HepG2 (cell line): Measurements from ENCODE around the gene UCP3. TPM values are rescaled to one million over a fixed set of nuclear protein-coding genes. Genes with fewer than 3 reads are reported as not detected.

ENCODE experiments used
- ATAC-seq: fragments of 200-7000 bp; cut with Tn5 transposase; 3 replicates; pipeline ENCODE4 v1.9.1; 2020; ENCODE audit warnings: mild to moderate bottlenecking, moderate library complexity
- BruUV-seq: library from RNA; stranded (reverse); fragments of 400-500 nt; replicated peaks from 2 replicates; lab custom pipeline; 2021; lab: Mats Ljungman, UMichigan
- CTCF ChIA-PET: fragments of 300-600 bp; formaldehyde crosslinking; extraction: SDS; loops from one replicate; lab custom pipeline; 2021; ENCODE audit warnings: low total read pairs, inconsistent platforms, low intra/inter-chr PET ratio; lab: Yijun Ruan, JAX
- POLR2A ChIA-PET: fragments of 350-600 bp; sonication (Branson Sonifier 250); formaldehyde crosslinking; loops from one replicate; lab custom pipeline; 2020; ENCODE audit warnings: antibody characterized with exemption, inconsistent platforms; lab: Yijun Ruan, JAX
- DNase-seq: peaks from one replicate; pipeline ENCODE4 v3.0.0-alpha.2; 2015; ENCODE audit warnings: low spot score
- FAIRE-seq: peaks from 3 replicates; lab custom pipeline; 2011; peaks lifted over from hg19 to GRCh38; lab: Jason Lieb, UNC
- H2AFZ ChIP-seq: one replicate; pipeline ENCODE4 v1.6.1; 2011; ENCODE audit warnings: low read length, inconsistent platforms
- H3K27ac ChIP-seq: fragments of 300-600 bp; 3 replicates; pipeline ENCODE4 v1.8.0; 2011; ENCODE audit warnings: mixed run types, mild to moderate bottlenecking, mixed read lengths, low read length, inconsistent platforms; ENCODE audit not compliant: insufficient read depth; ENCODE audit errors: extremely low read length
- H3K27me3 ChIP-seq, 2 experiments: fragments of 200-600 bp in 1 of 2; 2 replicates in 1 of 2; 3 replicates in 1 of 2; pipeline versions ENCODE4 v1.6.0 to v1.8.0; 2011; ENCODE audit warnings: low read length in 2 of 2, mild to moderate bottlenecking in 2 of 2, moderate library complexity in 2 of 2, inconsistent platforms in 1 of 2; ENCODE audit not compliant: insufficient read depth in 2 of 2, control insufficient read depth in 1 of 2
- H3K36me3 ChIP-seq, 2 experiments: fragments of 200-600 bp in 1 of 2; replicated peaks in 1 of 2; 2 replicates in 1 of 2; 3 replicates in 1 of 2; pipeline versions ENCODE4 v1.5.1 to v1.8.0; 2011; ENCODE audit warnings: low read length in 2 of 2, inconsistent platforms in 1 of 2; ENCODE audit not compliant: insufficient read depth in 2 of 2, control insufficient read depth in 1 of 2
- H3K4me1 ChIP-seq: 2 replicates; pipeline ENCODE4 v1.5.1; 2012; ENCODE audit warnings: low read length, inconsistent platforms; ENCODE audit not compliant: insufficient read depth
- H3K4me2 ChIP-seq: 2 replicates; pipeline ENCODE4 v1.6.0; 2011; ENCODE audit warnings: low read depth, low read length, inconsistent platforms
- H3K4me3 ChIP-seq, 3 experiments: fragments of 200-600 bp in 1 of 3; sonication (generic), shearing (Covaris generic) in 1 of 3; replicated peaks in 1 of 3; 2 replicates each; pipeline ENCODE4 v1.5.1; 2011 to 2016; ENCODE audit warnings: low read length in 3 of 3, inconsistent platforms in 2 of 3, low read depth in 2 of 3, mild to moderate bottlenecking in 2 of 3, control low read depth in 1 of 3, mixed read lengths in 1 of 3; ENCODE audit not compliant: insufficient read depth in 1 of 3
- H3K79me2 ChIP-seq: one replicate; pipeline ENCODE4 v1.6.1; 2011; ENCODE audit warnings: low read length, inconsistent platforms; ENCODE audit not compliant: insufficient read depth
- H3K9ac ChIP-seq: 2 replicates; pipeline ENCODE4 v1.6.0; 2011; ENCODE audit warnings: mild to moderate bottlenecking, low read depth, low read length, inconsistent platforms; ENCODE audit not compliant: insufficient read depth
- H3K9me3 ChIP-seq: 2 replicates; pipeline ENCODE4 v1.5.1; 2012; ENCODE audit warnings: mild to moderate bottlenecking, low read length
- H4K20me1 ChIP-seq: 2 replicates; pipeline ENCODE4 v1.6.0; 2011; ENCODE audit warnings: inconsistent platforms, mild to moderate bottlenecking, low read length, moderate library complexity; ENCODE audit not compliant: insufficient read depth
- ADNP ChIP-seq: sonication (generic); formaldehyde crosslinking; IDR thresholded peaks from 2 replicates; pipeline ENCODE4 v1.4.0; 2020; ENCODE audit warnings: missing genetic modification reagents
- ATF1 ChIP-seq: IDR thresholded peaks from 2 replicates; pipeline ENCODE4 v1.6.1; 2016; ENCODE audit warnings: mild to moderate bottlenecking, control low read depth
- CEBPB ChIP-seq: IDR thresholded peaks from 2 replicates; pipeline ENCODE4 v1.6.1; 2011; ENCODE audit warnings: low read depth, low read length, improper control_type of control experiment, borderline replicate concordance
- MED1 ChIP-seq: sonication (generic); formaldehyde crosslinking; IDR thresholded peaks from 2 replicates; pipeline ENCODE4 v1.4.0; 2020; ENCODE audit warnings: missing genetic modification reagents
- NCOR1 ChIP-seq: fragments of 200-600 bp; sonication (generic); IDR thresholded peaks from 2 replicates; pipeline ENCODE4 v1.7.0; 2017; ENCODE audit warnings: antibody characterized with exemption, low read length, borderline replicate concordance
- PPARG ChIP-seq: conservative IDR thresholded peaks from 2 replicates; pipeline ENCODE4 v1.6.1; 2016; ENCODE audit warnings: missing biosample characterization, missing genetic modification reagents
- SATB2 ChIP-seq: sonication (generic); formaldehyde crosslinking; IDR thresholded peaks from 2 replicates; pipeline ENCODE4 v1.5.0; 2020; ENCODE audit warnings: missing genetic modification reagents
- SKI ChIP-seq: fragments of 450-650 bp; IDR thresholded peaks from one replicate; pipeline ENCODE4 v1.6.1; 2018; ENCODE audit warnings: mild to moderate bottlenecking; ENCODE audit not compliant: partially characterized antibody
- SMARCC2 ChIP-seq: fragments of 450-650 bp; IDR thresholded peaks from 2 replicates; pipeline ENCODE4 v1.6.1; 2017; ENCODE audit warnings: antibody characterized with exemption, mild to moderate bottlenecking
- TARDBP ChIP-seq: sonication (generic); formaldehyde crosslinking; IDR thresholded peaks from 2 replicates; pipeline ENCODE4 v1.8.0; 2022; ENCODE audit warnings: mild to moderate bottlenecking, missing genetic modification reagents
- U2AF2 ChIP-seq: fragments of 200-400 bp; formaldehyde crosslinking; IDR thresholded peaks from 2 replicates; pipeline ENCODE4 v1.6.1; 2017; ENCODE audit warnings: low read depth, mild to moderate bottlenecking, low read length
- ZNF501 ChIP-seq: sonication (generic); formaldehyde crosslinking; IDR thresholded peaks from 2 replicates; pipeline ENCODE4 v1.5.1; 2020; ENCODE audit warnings: mild to moderate bottlenecking, moderate library complexity, missing genetic modification reagents
- WGBS: methylation state at CpG from one replicate; pipeline ENCODE4 v1.1.6; 2017; ENCODE audit warnings: low lambda C conversion rate; 5-methylcytosine and 5-hydroxymethylcytosine counted together
- in situ Hi-C: cut with HindIII; loops from 2 replicates; pipeline ENCODE4 v1.10.0; 2017; ENCODE audit warnings: low pct_unique_long_range_greater_than_20kb; ENCODE audit not compliant: extremely low pct_ligation_motif_present
- intact Hi-C: fragments of 100-400 bp; cut with micrococcal nuclease; formaldehyde crosslinking; loops from one replicate; pipeline ENCODE4 v1.10.0; 2022; ENCODE audit not compliant: unreplicated experiment
- polyA plus RNA-seq, 8 experiments: library from polyadenylated mRNA; depleted of rRNA in 3 of 8; stranded (reverse) in 7 of 8; unstranded in 1 of 8; fragments of >200 nt; fragmentation: Illumina TruSeq in 4 of 8; extraction: Trizol in 4 of 8; gene quantifications; 2 replicates each; pipeline versions ENCODE4 v1.2.1 to v1.2.3, GENCODE V29; 2011 to 2016; ENCODE audit warnings: low read depth in 4 of 8, missing spikeins in 1 of 8, mixed read lengths in 1 of 8; ENCODE audit not compliant: insufficient read depth in 1 of 8
- total RNA-seq, 5 experiments: library from RNA; depleted of rRNA; stranded (reverse); fragments of >200 nt; fragmentation: Illumina TruSeq; extraction: Trizol; gene quantifications; 2 replicates each; pipeline ENCODE4 v1.2.3, GENCODE V29; 2016; ENCODE audit warnings: low read depth in 1 of 5

The UCP3 gene
- total and polyA plus RNA-seq, 2 of the 13 experiments (the other 11 are each of a cell fraction or from before 2014, with no cell fraction given) = 0.37 TPM; not detected in 1

DNA sequence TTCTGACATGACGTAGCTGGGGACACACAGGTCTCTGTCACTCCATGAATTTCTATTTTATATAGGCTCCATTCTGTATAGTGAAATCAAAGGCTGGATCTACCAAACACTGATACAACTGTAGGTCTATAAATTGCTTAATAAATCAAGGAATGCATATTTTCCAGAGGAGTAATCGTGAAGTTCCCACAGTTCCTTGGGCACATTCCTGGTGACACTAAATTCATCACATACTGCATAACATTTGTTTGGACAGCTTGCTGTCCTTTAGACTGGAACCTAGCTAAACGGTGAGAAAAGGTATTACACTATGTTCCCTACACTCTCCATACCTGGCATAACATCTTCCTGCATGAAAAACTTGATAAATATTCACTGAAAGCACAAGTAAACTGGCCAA lies 41.6 kb upstream of the UCP3 start:
- DNase-seq = no peak
- Histone ChIP-seq H3K4me3 (no peak overlapping the region), H3K9me3 (no peaks in the 10 kb centered on the region)
- no peak for TF ChIP-seq ADNP
- no peak for TF ChIP-seq ZNF501
- no peak for TF ChIP-seq SATB2 (CRISPR knock-in tag)
- TF ChIP-seq TARDBP (CRISPR knock-in tag) = no peak
- no peak for TF ChIP-seq MED1 (CRISPR knock-in tag)
- TF ChIP-seq ATF1 (CRISPR knock-in tag) = no peak
- TF ChIP-seq, all 625 proteins: peak for 0
- FAIRE-seq (no peak), ATAC-seq (no peak)
- ChIA-PET CTCF (no interaction called here), POLR2A (no interaction called here)
- H3K4me1 ChIP-seq = peaks cover 1% of the 10 kb centered on the region; the same call in 1 of the 2 replicates
- no peak overlapping the region for H2AFZ ChIP-seq
- no peak overlapping the region for H3K27ac ChIP-seq
- BruUV-seq = no TSS peak
- intact Hi-C loops (no loop called here), in situ Hi-C loops (no loop called here)
- H3K79me2 ChIP-seq = no peaks in the 10 kb centered on the region
- no peak overlapping the region for H3K4me2 ChIP-seq
- peaks cover 0 to 8% of the 10 kb centered on the region in 2 experiments; a peak in 1 of 5 replicates for H3K36me3 ChIP-seq
- no peak overlapping the region for H3K9ac ChIP-seq
- 81% methylated on average over 3 of the region's 3 CpGs for WGBS
- H3K27me3 ChIP-seq = no peaks in the 10 kb centered on the region
- no peaks in the 10 kb centered on the region for H4K20me1 ChIP-seq

DNA sequence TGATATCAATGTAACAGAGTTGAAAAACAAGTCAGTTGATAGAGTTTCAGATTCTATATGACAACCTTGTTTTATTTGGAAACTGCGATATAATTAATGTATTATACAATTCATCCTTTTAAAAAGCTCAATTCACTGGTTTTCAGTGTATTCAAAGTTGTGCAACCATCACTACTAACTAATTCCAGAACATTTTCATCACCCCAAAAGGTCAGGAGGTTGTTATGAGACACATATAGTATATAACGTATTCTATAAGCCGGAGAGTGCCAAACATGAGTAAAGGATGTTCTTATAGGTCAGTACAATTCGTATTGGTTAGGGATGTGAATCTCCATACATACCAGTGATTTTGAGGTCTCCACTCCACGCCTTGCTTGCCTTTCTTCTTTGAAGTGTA lies 40.1 kb upstream of the UCP3 start:
- Histone ChIP-seq H3K9ac (no peak overlapping the region), H3K27ac (no peak overlapping the region), H4K20me1 (no peaks in the 10 kb centered on the region), H3K36me3 (peaks cover 0 to 8% of the 10 kb centered on the region in 2 experiments; a peak in 1 of 5 replicates), H3K27me3 (no peaks in the 10 kb centered on the region), H3K4me3 (no peak overlapping the region), H3K4me1 (no peaks in the 10 kb centered on the region), H3K4me2 (no peak overlapping the region)
- no peak for FAIRE-seq
- ChIA-PET POLR2A (no interaction called here), CTCF (no interaction called here)
- in situ Hi-C loops = no loop called here
- DNase-seq = no peak
- WGBS = 100% methylated on average over 5 of the region's 5 CpGs
- BruUV-seq = no TSS peak
- TF ChIP-seq SMARCC2 (no peak), PPARG (no peak), NCOR1 (no peak), CEBPB (no peak), SKI (no peak), U2AF2 (no peak)
- TF ChIP-seq, all 625 proteins: peak for 0
- intact Hi-C loops = no loop called here
- ATAC-seq = no peak
- Histone ChIP-seq H2AFZ (no peak overlapping the region), H3K79me2 (no peaks in the 10 kb centered on the region), H3K9me3 (no peaks in the 10 kb centered on the region)
